H1 (cell line): ENCODE data around the gene FGR.

Experiments
- TEAD4 ChIP-seq: IDR thresholded peaks from 2 replicates; pipeline ENCODE4 v1.6.1; 2012; ENCODE audit warnings: low read depth, low read length, inconsistent platforms, mixed read lengths
- TF ChIP-seq, protein P1 (sequence below), 3 experiments: IDR thresholded peaks; 1 replicate in 2 of 3; 2 replicates in 1 of 3; pipeline versions ENCODE4 v1.5.1 to v1.6.1; 2011; ENCODE audit warnings: low read length in 3 of 3, mild to moderate bottlenecking in 3 of 3, inconsistent platforms in 2 of 3, low read depth in 1 of 3, moderate library complexity in 1 of 3; ENCODE audit not compliant: insufficient read depth in 1 of 3; ENCODE audit errors: control extremely low read depth in 1 of 3

DNA sequence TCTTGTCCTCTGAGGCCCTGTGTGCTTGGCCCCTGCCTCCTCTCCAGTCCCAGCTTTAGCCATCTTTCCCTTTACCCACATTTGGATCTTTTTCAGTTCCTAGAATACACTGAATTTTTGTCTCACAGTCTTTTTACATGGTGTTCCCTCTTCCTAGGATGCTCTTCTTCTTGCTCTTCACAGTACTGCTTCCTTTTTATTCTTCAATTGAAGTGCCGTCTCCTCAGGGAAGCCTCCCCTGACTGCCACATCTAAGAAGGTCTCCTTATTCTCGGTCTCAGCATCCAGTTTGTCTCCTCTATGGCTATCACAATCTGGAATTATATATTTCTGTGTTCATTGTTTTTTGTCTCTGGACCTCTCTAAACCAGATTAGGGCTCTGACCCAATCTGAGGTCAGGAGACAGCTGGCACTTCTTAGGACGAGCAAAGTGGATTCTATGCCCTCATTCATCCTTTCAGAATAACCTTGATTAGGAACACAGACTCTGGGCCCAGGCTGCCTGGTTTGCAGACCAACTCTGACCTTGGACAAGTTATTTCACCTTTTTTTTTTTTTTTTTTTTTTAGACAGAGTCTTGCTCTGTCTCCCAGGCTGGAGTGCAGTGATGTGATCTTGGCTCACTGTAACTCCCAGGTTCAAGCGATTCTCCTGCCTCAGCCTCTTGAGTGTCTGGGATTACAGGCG, 3.2 kb upstream of the FGR start:
- no peak for TF ChIP-seq TEAD4
- TF ChIP-seq, protein P1, sequence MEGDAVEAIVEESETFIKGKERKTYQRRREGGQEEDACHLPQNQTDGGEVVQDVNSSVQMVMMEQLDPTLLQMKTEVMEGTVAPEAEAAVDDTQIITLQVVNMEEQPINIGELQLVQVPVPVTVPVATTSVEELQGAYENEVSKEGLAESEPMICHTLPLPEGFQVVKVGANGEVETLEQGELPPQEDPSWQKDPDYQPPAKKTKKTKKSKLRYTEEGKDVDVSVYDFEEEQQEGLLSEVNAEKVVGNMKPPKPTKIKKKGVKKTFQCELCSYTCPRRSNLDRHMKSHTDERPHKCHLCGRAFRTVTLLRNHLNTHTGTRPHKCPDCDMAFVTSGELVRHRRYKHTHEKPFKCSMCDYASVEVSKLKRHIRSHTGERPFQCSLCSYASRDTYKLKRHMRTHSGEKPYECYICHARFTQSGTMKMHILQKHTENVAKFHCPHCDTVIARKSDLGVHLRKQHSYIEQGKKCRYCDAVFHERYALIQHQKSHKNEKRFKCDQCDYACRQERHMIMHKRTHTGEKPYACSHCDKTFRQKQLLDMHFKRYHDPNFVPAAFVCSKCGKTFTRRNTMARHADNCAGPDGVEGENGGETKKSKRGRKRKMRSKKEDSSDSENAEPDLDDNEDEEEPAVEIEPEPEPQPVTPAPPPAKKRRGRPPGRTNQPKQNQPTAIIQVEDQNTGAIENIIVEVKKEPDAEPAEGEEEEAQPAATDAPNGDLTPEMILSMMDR (IDR thresholded peaks at IDR 0.05; ENCODE audit: control extremely low read depth in 1 of 3, insufficient read depth in 1 of 3, low read depth in 1 of 3, low read length in 3 of 3), result no peak
